Panc1 (cell line): ENCODE measurements around the gene UNC5CL. TPM values are rescaled to one million over a fixed set of nuclear protein-coding genes. Genes with fewer than 3 reads are reported as not detected.

Experiments used
- ATAC-seq: fragments of 200-7000 bp; cut with Tn5 transposase; 2 replicates; pipeline ENCODE4 v1.9.1; 2020; ENCODE audit warnings: mild to moderate bottlenecking, moderate library complexity
- BruUV-seq: library from RNA; stranded (reverse); fragments of 400-500 nt; replicated peaks from 2 replicates; lab custom pipeline; 2021; lab: Mats Ljungman, UMichigan
- CTCF ChIA-PET: fragments of 300-600 bp; sonication (Branson Sonifier 250); formaldehyde crosslinking; loops from one replicate; lab custom pipeline; 2022; ENCODE audit warnings: antibody characterized with exemption; lab: Charles Lee
- POLR2A ChIA-PET: fragments of 300-600 bp; sonication (Branson Sonifier 250); formaldehyde crosslinking; loops from one replicate; lab custom pipeline; 2022; ENCODE audit warnings: antibody characterized with exemption; lab: Charles Lee
- DNase-seq: peaks from one replicate; pipeline ENCODE4 v3.0.0-alpha.2; 2010; ENCODE audit warnings: low read depth, low spot score
- H3K27ac ChIP-seq: 2 replicates; pipeline ENCODE4 v1.5.1; 2011; ENCODE audit warnings: mild to moderate bottlenecking, low read length, inconsistent platforms
- H3K27me3 ChIP-seq: fragments of 200-500 bp; sonication (Bioruptor generic); 2 replicates; pipeline ENCODE4 v1.6.0; 2014; ENCODE audit warnings: low read length, inconsistent platforms; ENCODE audit not compliant: control insufficient read depth, insufficient read depth
- H3K36me3 ChIP-seq: fragments of 200-500 bp; sonication (Bioruptor generic); 2 replicates; pipeline ENCODE4 v1.5.1; 2014; ENCODE audit warnings: inconsistent platforms, mild to moderate bottlenecking, low read length, moderate library complexity; ENCODE audit not compliant: control insufficient read depth, insufficient read depth
- H3K4me1 ChIP-seq: 2 replicates; pipeline ENCODE4 v1.5.1; 2011; ENCODE audit warnings: inconsistent platforms, mild to moderate bottlenecking, low read length, moderate library complexity; ENCODE audit not compliant: control insufficient read depth, insufficient read depth
- H3K4me3 ChIP-seq, 2 experiments: 2 replicates each; pipeline ENCODE4 v1.5.1; 2011 to 2012; ENCODE audit warnings: low read depth in 2 of 2, low read length in 2 of 2, mild to moderate bottlenecking in 2 of 2, inconsistent platforms in 1 of 2, moderate library complexity in 1 of 2
- H3K9me3 ChIP-seq: fragments of 200-500 bp; sonication (Bioruptor generic); 2 replicates; pipeline ENCODE4 v1.5.1; 2014; ENCODE audit warnings: low read depth, mild to moderate bottlenecking, inconsistent platforms, low read length, moderate library complexity; ENCODE audit not compliant: control insufficient read depth, insufficient read depth
- CTCF ChIP-seq: fragments of 450-650 bp; IDR thresholded peaks from 2 replicates; pipeline ENCODE4 v1.5.1; 2017; ENCODE audit warnings: mild to moderate bottlenecking
- POLR2AphosphoS5 ChIP-seq: IDR thresholded peaks from 2 replicates; pipeline ENCODE4 v1.6.1; 2012; ENCODE audit warnings: mild to moderate bottlenecking, low read depth, low read length, moderate library complexity
- REST ChIP-seq, 2 experiments: IDR thresholded peaks; 2 replicates each; pipeline ENCODE4 v1.6.1; 2011 to 2012; ENCODE audit warnings: low read depth in 2 of 2, control low read depth in 1 of 2, low read length in 1 of 2, mild to moderate bottlenecking in 1 of 2, moderate library complexity in 1 of 2; ENCODE audit not compliant: insufficient read depth in 1 of 2
- SIN3A ChIP-seq: IDR thresholded peaks from 2 replicates; pipeline ENCODE4 v1.6.1; 2012; ENCODE audit warnings: low read depth, mild to moderate bottlenecking, low read length, moderate library complexity, borderline replicate concordance; ENCODE audit not compliant: insufficient read depth
- TCF7L2 ChIP-seq: IDR thresholded peaks from 2 replicates; pipeline ENCODE4 v1.6.1; 2011; ENCODE audit warnings: mild to moderate bottlenecking, low read depth, low read length, inconsistent platforms
- in situ Hi-C: cut with HindIII; loops from 2 replicates; pipeline ENCODE4 v1.10.0; 2016; ENCODE audit warnings: low sequenced_read_pairs, low pct_unique_long_range_greater_than_20kb
- intact Hi-C: fragments of 100-400 bp; cut with micrococcal nuclease; formaldehyde crosslinking; loops from one replicate; pipeline ENCODE4 v1.10.0; 2022; ENCODE audit not compliant: unreplicated experiment
- total RNA-seq: library from RNA; stranded (reverse); gene quantifications from one replicate; pipeline ENCODE4 v1.2.1, GENCODE V29; 2021; ENCODE audit not compliant: unreplicated experiment

The UNC5CL gene
- total RNA-seq, 1 experiment from 2014 or later: 0.36 TPM

GRCh38 chr6:40992746-40993145, 46.3 kb downstream of the UNC5CL start:
- BruUV-seq: no TSS peak
- ATAC-seq (no peak), DNase-seq (no peak)
- TF ChIP-seq SIN3A: no peak
- TF ChIP-seq POLR2AphosphoS5: no peak
- no peak for TF ChIP-seq REST (IDR thresholded peaks at IDR 0.05; ENCODE audit: insufficient read depth in 1 of 2, low read depth in 2 of 2, low read length in 1 of 2)
- H3K4me1 ChIP-seq: peaks cover 20% of the 10 kb centered on the region
- no peaks in the 10 kb centered on the region for H3K36me3 ChIP-seq
- ChIA-PET CTCF (no interaction called here), POLR2A (no interaction called here)
- no peaks in the 10 kb centered on the region for H3K27me3 ChIP-seq
- peak overlapping the region; percentile 98 for H3K27ac ChIP-seq
- intact Hi-C loops: no loop called here
- in situ Hi-C loops: no loop called here
- H3K4me3 ChIP-seq: no peak overlapping the region
- no peaks in the 10 kb centered on the region for H3K9me3 ChIP-seq

GRCh38 chr6:40990301-40990700, 48.7 kb downstream of the UNC5CL start:
- ATAC-seq: no peak
- BruUV-seq: no TSS peak

More at GRCh38 chr6:40990301-40990700, 48.7 kb downstream of the UNC5CL start:
- intact Hi-C loops: no loop called here
- peaks cover 7% of the 10 kb centered on the region for H3K4me1 ChIP-seq
- H3K4me3 ChIP-seq: no peak overlapping the region
- in situ Hi-C loops: no loop called here
- peak overlapping the region; percentile 98 for H3K27ac ChIP-seq
- no peaks in the 10 kb centered on the region for H3K27me3 ChIP-seq
- TF ChIP-seq POLR2AphosphoS5: no peak
- TF ChIP-seq TCF7L2: no peak
- TF ChIP-seq SIN3A: no peak
- no peak for TF ChIP-seq REST (IDR thresholded peaks at IDR 0.05; ENCODE audit: insufficient read depth in 1 of 2, low read depth in 2 of 2, low read length in 1 of 2)
- TF ChIP-seq CTCF: 0 out of 2 replicates have a peak, but pooled peaks have one; percentile 11
- H3K36me3 ChIP-seq: no peaks in the 10 kb centered on the region
- POLR2A ChIA-PET: no interaction called here
- CTCF ChIA-PET: interaction anchor here (0.7 kb wide), 2 partner anchors 154 to 275 kb away, joined by 3 read pairs; no protein-coding TSS in a partner anchor
- H3K9me3 ChIP-seq: no peaks in the 10 kb centered on the region
- DNase-seq: no peak
